A204.1 (cell line): ENCODE measurements around the gene CENPL.
"Not testable (repeated sequence)": the region's sequence is repeated elsewhere in the genome, so short reads cannot be mapped to it uniquely, and the experiment has no call there.

Experiments
- FAIRE-seq: peaks from 2 replicates; lab custom pipeline; 2012; peaks lifted over from hg19 to GRCh38; lab: Jason Lieb, UNC

CENPL gene

GRCh38 chr1:173824315-173825081, at the start of gene CENPL, which contains the start of gene DARS2:
Gene CENPL (minus strand): TSS chr1:173824883. CDS start chr1:173811299, 13,584 bp downstream.
Gene DARS2 (plus strand): TSS chr1:173824673. CDS start chr1:173825230, 557 bp downstream.
- FAIRE-seq: peak; percentile 98

- FAIRE-seq: no peak
These were observed 46.8 kb upstream of the CENPL start for GRCh38 chr1:173871500-173871899.

- FAIRE-seq: no peak
These were observed 46.4 kb upstream of the CENPL start for GRCh38 chr1:173871091-173871490.

- no peak for FAIRE-seq
These were observed 45.8 kb upstream of the CENPL start for GRCh38 chr1:173870252-173871075.

GRCh38 chr1:173869021-173869359, 44.3 kb upstream of the CENPL start:
- no peak for FAIRE-seq

- FAIRE-seq: no peak
These were observed 43.8 kb upstream of the CENPL start, which contains the start of gene ZBTB37 for GRCh38 chr1:173868266-173869020. Gene ZBTB37 (plus strand): TSS chr1:173868380. CDS start chr1:173870226, 1,846 bp downstream.

GRCh38 chr1:173867753-173868265, 43.1 kb upstream of the CENPL start, which contains the start of gene GAS5:
Gene GAS5 (minus strand): TSS chr1:173867989.
- peak; percentile 98 for FAIRE-seq

GRCh38 chr1:173867141-173867752, 42.6 kb upstream of the CENPL start:
- FAIRE-seq: no peak

- FAIRE-seq: no peak
These were observed 41.9 kb upstream of the CENPL start for GRCh38 chr1:173866413-173867115.

GRCh38 chr1:173865468-173866164, 40.9 kb upstream of the CENPL start:
- FAIRE-seq: no peak

GRCh38 chr1:173864179-173864867, 39.6 kb upstream of the CENPL start:
- no peak for FAIRE-seq

GRCh38 chr1:173863224-173864161, 38.8 kb upstream of the CENPL start:
- FAIRE-seq: no peak

GRCh38 chr1:173862769-173863223, 38.1 kb upstream of the CENPL start:
- no peak for FAIRE-seq

GRCh38 chr1:173862146-173862768, 37.6 kb upstream of the CENPL start:
- FAIRE-seq: not testable (repeated sequence)

- FAIRE-seq: no peak
These were observed 37.1 kb upstream of the CENPL start for GRCh38 chr1:173861731-173862145.

GRCh38 chr1:173860065-173860464, 35.4 kb upstream of the CENPL start:
- FAIRE-seq: no peak

GRCh38 chr1:173859547-173859946, 34.9 kb upstream of the CENPL start:
- not testable (repeated sequence) for FAIRE-seq

- FAIRE-seq: no peak
These were observed 32.8 kb upstream of the CENPL start for GRCh38 chr1:173857363-173857917.
